Liver (tissue), 9 donors: Measurements from ENCODE around the gene LNPK. TPM values are rescaled to one million over a fixed set of nuclear protein-coding genes. Genes with fewer than 3 reads are reported as not detected.
"Not testable (repeated sequence)": the region's sequence is repeated elsewhere in the genome, so short reads cannot be mapped to it uniquely, and the experiment has no call there.

Experiments
- DNase-seq: peaks from one replicate; pipeline ENCODE4 v3.0.0-alpha.2; 2017; ENCODE audit warnings: low spot score
- H3K27ac ChIP-seq, 2 donors: one replicate each; pipeline ENCODE4 v1.7.0; 2013; ENCODE audit warnings: inconsistent platforms in 2 of 2, low read length in 2 of 2, control low read depth in 1 of 2, low read depth in 1 of 2, mild to moderate bottlenecking in 1 of 2
- H3K27me3 ChIP-seq, 4 donors: one replicate each; pipeline versions ENCODE4 v1.6.1 to v1.7.0; 2013; ENCODE audit warnings: low read length in 3 of 4, inconsistent platforms in 1 of 4, mild to moderate bottlenecking in 1 of 4, moderate library complexity in 1 of 4; ENCODE audit not compliant: control insufficient read depth in 4 of 4, insufficient read depth in 4 of 4
- H3K36me3 ChIP-seq, 4 donors: one replicate each; pipeline versions ENCODE4 v1.6.1 to v1.7.0; 2013; ENCODE audit warnings: low read length in 3 of 4, mild to moderate bottlenecking in 3 of 4, low read depth in 1 of 4, moderate library complexity in 1 of 4; ENCODE audit not compliant: control insufficient read depth in 4 of 4, insufficient read depth in 3 of 4
- H3K4me1 ChIP-seq, 4 donors: one replicate each; pipeline versions ENCODE4 v1.6.1 to v1.7.0; 2013; ENCODE audit warnings: low read length in 3 of 4, mild to moderate bottlenecking in 3 of 4, moderate library complexity in 1 of 4; ENCODE audit not compliant: control insufficient read depth in 4 of 4, insufficient read depth in 4 of 4
- H3K4me3 ChIP-seq, 3 donors: one replicate each; pipeline versions ENCODE4 v1.6.1 to v1.7.0; 2013; ENCODE audit warnings: low read length in 3 of 3, control low read depth in 1 of 3, low read depth in 1 of 3, mild to moderate bottlenecking in 1 of 3
- H3K9ac ChIP-seq, 2 donors: one replicate each; pipeline ENCODE4 v1.7.0; 2013; ENCODE audit warnings: low read length in 2 of 2, mild to moderate bottlenecking in 2 of 2, moderate library complexity in 2 of 2, control low read depth in 1 of 2, low read depth in 1 of 2
- H3K9me3 ChIP-seq, 4 donors: one replicate each; pipeline versions ENCODE4 v1.6.1 to v1.7.0; 2013; ENCODE audit warnings: low read length in 3 of 4; ENCODE audit not compliant: control insufficient read depth in 4 of 4
- CTCF ChIP-seq: fragments of 150-350 bp; IDR thresholded peaks from 2 replicates; pipeline ENCODE4 v1.5.1; 2017; ENCODE audit warnings: improper control_type of control experiment, low read depth, low read length; ENCODE audit not compliant: missing input control
- EGR1 ChIP-seq, 2 donors: IDR thresholded peaks; 2 replicates each; pipeline ENCODE4 v1.6.1; 2016 to 2018; ENCODE audit warnings: antibody characterized with exemption in 2 of 2, low read depth in 2 of 2
- HNF4G ChIP-seq: IDR thresholded peaks from 2 replicates; pipeline ENCODE4 v1.6.1; 2016; ENCODE audit warnings: antibody characterized with exemption
- REST ChIP-seq: IDR thresholded peaks from 2 replicates; pipeline ENCODE4 v1.6.1; 2016; ENCODE audit warnings: antibody characterized with exemption, mild to moderate bottlenecking
- RXRA ChIP-seq, 2 donors: IDR thresholded peaks; 2 replicates each; pipeline ENCODE4 v1.6.1; 2017 to 2018; ENCODE audit warnings: antibody characterized with exemption in 2 of 2, mild to moderate bottlenecking in 1 of 2
- TAF1 ChIP-seq: conservative IDR thresholded peaks from 2 replicates; pipeline ENCODE4 v1.6.1; 2016; ENCODE audit warnings: antibody characterized with exemption, mild to moderate bottlenecking
- YY1 ChIP-seq: IDR thresholded peaks from 2 replicates; pipeline ENCODE4 v1.6.1; 2016; ENCODE audit warnings: antibody characterized with exemption, mild to moderate bottlenecking
- WGBS: extraction: QIAGEN DNeasy Blood & Tissue Kit; methylation state at CpG from one replicate; pipeline ENCODE4 v1.1.7; 2013; 5-methylcytosine and 5-hydroxymethylcytosine counted together
- polyA plus RNA-seq, 2 donors: library from polyadenylated mRNA; stranded (reverse) in 1 of 2; unstranded in 1 of 2; fragments of 200-250 nt in 1 of 2; fragments of >200 nt in 1 of 2; fragmentation: Nextera tagmentation in 1 of 2; extraction: Ambion mirVana in 1 of 2; gene quantifications; one replicate each; pipeline versions ENCODE4 v1.2.1 to v1.2.3, GENCODE V29; 2013 to 2015
- total RNA-seq, 2 donors: library from RNA; depleted of rRNA; stranded (reverse); fragments of >200 nt; gene quantifications; one replicate each; pipeline ENCODE4 v1.2.3, GENCODE V29; 2014
- donor health status: healthy.
- donor health status: healthy.
- donor health status: healthy.
- donor health status: healthy.
- donor health status: healthy.

The LNPK gene
- total and polyA plus RNA-seq, 4 donors: 5.5 to 25.2 (median 11.5) TPM

- TF ChIP-seq REST: no peak
These were observed 682 bp upstream of the LNPK start (continued) for GRCh38 chr2:176002688-176003210.

DNA sequence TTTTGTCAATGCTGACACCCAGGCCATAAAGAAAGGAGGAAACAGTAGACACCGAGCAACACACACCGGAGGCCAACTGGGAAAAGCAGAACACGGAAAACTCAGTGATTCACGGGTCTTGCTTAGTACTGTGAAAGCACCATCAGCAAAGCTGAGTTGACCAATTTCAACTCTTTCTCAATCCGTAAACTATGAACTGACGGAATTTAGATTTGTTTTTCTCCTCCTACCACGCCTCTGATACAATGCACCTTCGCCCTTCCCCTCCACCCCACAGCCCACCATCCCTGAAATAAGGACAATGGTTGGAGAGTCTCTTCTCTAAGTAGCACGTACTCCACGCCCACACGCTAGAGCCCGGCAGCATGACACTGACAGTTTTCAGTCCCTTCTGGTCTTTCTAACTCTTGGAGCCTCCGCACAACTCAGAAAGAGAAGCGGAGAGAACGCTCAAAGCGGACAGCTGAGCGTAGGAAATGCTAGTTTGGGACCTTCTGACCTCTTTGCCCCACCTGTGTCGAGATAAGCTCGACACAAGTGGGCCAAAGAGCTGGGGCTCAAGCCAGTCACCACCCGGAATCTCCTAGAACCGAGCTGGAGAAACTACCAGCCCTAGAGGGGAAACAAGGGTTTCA is 669 bp downstream of the LNPK start:
- peak; percentile 63 for DNase-seq
- TF ChIP-seq TAF1 (no peak), EGR1 (IDR thresholded peaks at IDR 0.05; ENCODE audit: low read depth in 2 of 2) (peak in 1 of 2 donors; percentile 34), YY1 (peak; percentile 31)
- Histone ChIP-seq H3K4me1 (peaks cover 0 to 48% (median 22%) of the 10 kb centered on the region in 4 donors), H3K27me3 (no peaks in the 10 kb centered on the region), H3K9ac (peak overlapping the region; percentile 94 to 99), H3K4me3 (peak overlapping the region; percentile 90 to 97 (median 90)), H3K9me3 (no peaks in the 10 kb centered on the region), H3K27ac (peak overlapping the region; percentile 95 to 97), H3K36me3 (no peaks in the 10 kb centered on the region)
- WGBS: under 1% methylated on average over 21 of the region's 21 CpGs

DNA sequence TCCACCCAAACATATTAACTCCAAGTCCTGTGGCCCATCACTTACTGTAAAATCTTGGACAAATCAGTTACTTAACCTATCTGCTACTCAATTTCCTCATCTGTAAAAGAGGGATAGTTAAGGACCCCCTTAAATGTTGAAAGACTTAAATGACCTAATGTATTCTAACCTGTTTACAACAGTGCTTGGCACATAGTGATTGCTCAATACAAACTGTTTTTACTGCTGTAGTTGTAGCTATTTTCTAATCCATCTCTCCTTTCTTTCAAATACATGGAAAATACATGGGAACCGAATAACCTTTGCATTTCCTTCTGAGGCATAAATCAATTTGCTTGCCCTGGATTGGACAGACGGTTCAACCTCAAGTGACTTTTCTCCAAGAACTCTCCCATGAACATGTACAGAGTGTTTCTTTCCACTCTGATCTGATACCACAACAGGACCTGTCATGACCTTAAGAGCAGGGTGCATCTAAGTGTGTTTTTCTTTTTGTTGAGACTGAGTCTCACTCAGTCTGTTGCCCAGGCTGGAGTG is 2.7 kb downstream of the LNPK start:
- peak; percentile 18 to 27 for TF ChIP-seq RXRA (IDR thresholded peaks at IDR 0.05)
- TF ChIP-seq HNF4G: no peak
- DNase-seq: no peak
- Histone ChIP-seq H3K9ac (no peak overlapping the region), H3K27me3 (no peaks in the 10 kb centered on the region), H3K4me1 (peaks cover 0 to 42% (median 17%) of the 10 kb centered on the region in 4 donors), H3K9me3 (no peaks in the 10 kb centered on the region), H3K4me3 (no peak overlapping the region), H3K36me3 (no peaks in the 10 kb centered on the region), H3K27ac (peak overlapping the region in 1 of 2 donors; percentile 21)
- 44% methylated on average over 2 of the region's 2 CpGs for whole genome bisulfite sequencing

DNA sequence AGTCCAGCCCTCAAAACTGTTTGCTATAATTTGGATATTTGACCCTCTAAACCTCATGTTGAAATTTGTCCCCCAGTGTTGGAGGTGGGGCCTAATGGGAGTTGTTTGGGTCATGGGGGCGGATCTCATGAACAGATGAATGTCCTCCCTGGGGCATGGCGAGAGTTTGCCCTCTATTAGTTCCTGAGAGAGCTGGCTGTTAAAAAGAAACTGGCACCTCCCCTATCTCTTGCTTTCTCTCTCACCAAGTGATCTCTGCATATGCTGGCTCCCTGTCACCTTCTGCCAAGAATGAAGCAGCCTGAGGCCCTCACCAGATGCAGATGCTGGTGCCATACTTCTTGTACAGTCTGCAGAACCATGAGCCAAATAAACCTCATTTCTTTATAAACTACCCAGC is 12.0 kb downstream of the LNPK start:
- TF ChIP-seq CTCF: no peak
- no peak overlapping the region for H3K9ac ChIP-seq
- no peaks in the 10 kb centered on the region for H3K27me3 ChIP-seq
- H3K27ac ChIP-seq: no peak overlapping the region
- DNase-seq: no peak
- no peak overlapping the region for H3K4me3 ChIP-seq
- 96% methylated on average over 2 of the region's 2 CpGs for WGBS
- peaks cover 0 to 6% (median 3%) of the 10 kb centered on the region in 4 donors for H3K36me3 ChIP-seq
- no peaks in the 10 kb centered on the region for H3K4me1 ChIP-seq
- H3K9me3 ChIP-seq: no peaks in the 10 kb centered on the region

DNA sequence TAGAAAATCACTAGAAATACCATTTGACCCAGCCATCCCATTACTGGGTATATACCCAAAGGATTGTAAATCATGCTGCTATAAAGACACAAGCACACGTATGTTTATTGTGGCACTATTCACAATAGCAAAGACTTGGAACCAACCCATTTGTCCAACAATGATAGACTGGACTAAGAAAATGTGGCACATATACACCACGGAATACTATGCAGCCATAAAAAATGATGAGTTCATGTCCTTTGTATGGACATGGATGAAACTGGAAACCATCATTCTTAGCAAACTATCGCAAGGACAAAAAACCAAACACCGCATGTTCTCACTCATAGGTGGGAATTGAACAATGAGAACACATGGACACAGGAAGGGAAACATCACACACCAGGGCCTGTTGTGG is 14.9 kb downstream of the LNPK start:
- H3K4me3 ChIP-seq, H3K4me1 ChIP-seq, H3K36me3 ChIP-seq, DNase-seq, H3K9me3 ChIP-seq, H3K27me3 ChIP-seq, H3K9ac ChIP-seq, H3K27ac ChIP-seq: not testable (repeated sequence)
- WGBS: 97% methylated on average over 4 of the region's 4 CpGs
